Stimulated activated CD4-positive, alpha-beta T cell treated with anti-CD3 and anti-CD28 coated beads, TNF-alpha, amount 100 ng/mL, for 24 hours (primary cell): ENCODE results near the gene TBCD.
"Not testable (repeated sequence)": the region's sequence is repeated elsewhere in the genome, so short reads cannot be mapped to it uniquely, and the experiment has no call there.

ENCODE experiments used
- DNase-seq, 3 experiments: peaks; one replicate each; pipeline ENCODE4 v3.0.0-alpha.2; 2020; ENCODE audit warnings: low read depth in 3 of 3

Gene TBCD

DNA sequence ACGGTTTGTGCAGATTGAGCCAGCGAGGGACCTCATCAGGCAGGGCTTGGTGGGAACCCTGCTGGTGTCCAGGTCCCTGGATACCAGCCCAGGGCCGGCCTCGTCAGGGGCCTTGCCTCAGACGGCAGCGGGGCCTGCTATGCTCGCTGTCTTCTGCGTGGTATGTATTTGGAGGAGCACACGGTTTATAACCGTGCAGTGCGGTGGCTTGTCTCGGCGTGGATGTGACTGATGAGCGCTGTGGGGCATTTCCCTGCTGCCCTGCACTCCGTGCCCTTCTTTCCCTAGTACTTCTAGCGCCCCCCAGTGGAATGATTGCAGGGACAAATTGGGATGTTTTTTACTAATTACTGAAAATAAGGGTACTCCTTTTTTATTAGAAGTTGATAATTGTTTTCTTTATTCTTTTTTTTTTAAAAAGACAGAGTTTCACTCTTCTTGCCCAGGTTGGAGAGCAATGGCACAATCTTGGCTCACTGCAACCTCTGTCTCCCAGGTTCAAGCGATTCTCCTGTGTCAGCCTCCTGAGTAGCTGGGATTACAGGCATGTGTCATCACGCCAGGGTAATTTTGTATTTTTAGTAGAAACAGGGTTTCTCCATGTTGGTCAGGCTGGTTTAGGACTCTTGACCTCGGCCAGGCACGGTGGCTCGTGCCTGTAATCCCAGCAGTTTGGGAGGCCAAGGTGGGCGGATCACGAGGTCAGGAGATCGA is 15.3 kb downstream of the TBCD start:
- DNase-seq, result peak in 1 of 3 experiments; percentile 27

- no peak for DNase-seq
Observed at GRCh38 chr17:82769041-82769440, 17.2 kb downstream of the TBCD start.

GRCh38 chr17:82772026-82772425 is 20.2 kb downstream of the TBCD start:
- DNase-seq, result no peak

DNA sequence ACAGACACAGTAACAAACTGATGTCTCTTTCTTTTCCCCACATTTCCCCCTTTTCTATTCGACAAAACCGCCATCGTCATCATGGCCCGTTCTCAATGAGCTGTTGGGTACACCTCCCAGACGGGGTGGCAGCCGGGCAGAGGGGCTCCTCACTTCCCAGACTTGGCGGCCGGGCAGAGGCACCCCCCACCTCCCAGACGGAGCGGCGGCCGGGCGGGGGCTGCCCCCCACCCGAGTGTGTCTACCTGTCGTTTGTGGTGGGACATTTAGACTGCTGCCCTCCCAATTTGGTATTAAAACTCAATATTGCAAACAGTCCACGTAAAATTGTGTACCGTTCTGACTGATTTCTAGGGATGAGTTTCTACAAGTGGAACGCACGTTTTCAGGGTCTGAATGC is 22.6 kb downstream of the TBCD start:
- DNase-seq, result not testable (repeated sequence)

GRCh38 chr17:82775001-82775823 is 23.3 kb downstream of the TBCD start:
- DNase-seq, result peak in 1 of 3 experiments; percentile 32

DNA sequence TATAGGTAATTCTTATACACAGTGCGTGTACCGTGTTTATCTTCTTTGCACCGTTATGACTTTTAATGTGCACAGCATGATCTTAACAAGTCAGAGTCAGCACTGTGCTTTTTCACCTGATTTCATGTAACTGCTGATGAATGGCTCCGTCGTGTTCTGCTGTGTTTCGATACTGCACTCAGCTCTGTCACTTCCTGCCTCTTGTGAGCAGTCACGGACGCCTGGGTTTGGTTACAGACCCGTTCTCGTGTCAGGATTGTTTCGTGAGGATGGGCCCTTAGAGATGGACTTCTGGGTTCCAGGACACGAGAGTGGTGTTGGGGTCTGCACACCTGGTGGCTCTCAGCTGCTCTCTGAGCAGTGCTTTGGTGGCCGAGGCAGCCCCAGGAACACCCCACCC is 24.6 kb downstream of the TBCD start:
- DNase-seq, result no peak

- DNase-seq, result not testable (repeated sequence)
Observed at GRCh38 chr17:82777778-82778375, 26.0 kb downstream of the TBCD start.

- no peak for DNase-seq
Observed at GRCh38 chr17:82779541-82779940, 27.7 kb downstream of the TBCD start.

- DNase-seq, result no peak
Observed at GRCh38 chr17:82780195-82780594, 28.3 kb downstream of the TBCD start.

DNA sequence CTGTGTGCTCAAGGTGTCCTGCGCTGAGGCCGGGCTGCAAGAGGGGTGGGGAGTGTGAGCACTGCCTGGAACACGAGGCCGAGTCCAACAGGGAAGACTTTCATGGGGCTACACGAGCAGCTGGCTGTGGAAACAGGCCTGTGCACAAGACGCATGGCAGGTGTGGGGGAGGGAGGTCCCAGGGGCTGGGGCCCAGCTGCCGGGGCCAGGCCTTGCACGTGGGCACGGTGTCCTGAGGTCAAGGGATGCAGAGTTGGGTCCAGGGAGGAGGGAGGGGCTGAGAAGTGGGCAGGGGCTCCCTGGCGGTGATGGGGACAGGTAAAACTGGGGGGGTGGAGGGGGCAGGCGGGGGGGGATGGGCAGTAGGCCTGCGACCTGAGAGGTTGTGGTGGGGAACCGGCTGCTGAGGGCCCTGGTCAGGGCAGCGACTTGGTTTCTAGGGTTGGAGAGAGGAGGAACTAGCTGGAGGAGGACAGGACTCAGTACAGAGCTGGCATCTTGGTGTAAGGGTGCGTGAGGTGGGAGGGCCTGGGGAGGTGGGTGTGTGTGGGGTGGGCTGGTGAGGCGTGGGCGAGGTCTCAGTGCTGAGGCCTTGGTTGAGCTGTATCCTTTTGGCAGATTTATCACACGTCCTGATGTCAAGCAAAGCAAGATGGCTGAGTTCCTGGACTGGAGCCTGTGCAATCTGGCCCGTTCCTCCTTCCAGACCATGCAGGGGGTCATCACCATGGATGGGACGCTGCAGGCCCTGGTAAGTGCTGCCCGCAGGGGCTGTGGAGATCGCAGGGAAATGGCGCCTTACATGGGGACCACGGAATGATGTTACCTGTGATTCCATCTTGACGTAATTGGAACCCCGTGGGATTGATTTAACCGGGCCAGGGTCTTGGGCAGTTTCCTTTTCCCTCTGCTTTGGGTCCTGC is 29.4 kb downstream of the TBCD start:
- no peak for DNase-seq

- DNase-seq, result peak; percentile 55 to 75 (median 69)
Observed at GRCh38 chr17:82781894-82782274, 30.0 kb downstream of the TBCD start.

DNA sequence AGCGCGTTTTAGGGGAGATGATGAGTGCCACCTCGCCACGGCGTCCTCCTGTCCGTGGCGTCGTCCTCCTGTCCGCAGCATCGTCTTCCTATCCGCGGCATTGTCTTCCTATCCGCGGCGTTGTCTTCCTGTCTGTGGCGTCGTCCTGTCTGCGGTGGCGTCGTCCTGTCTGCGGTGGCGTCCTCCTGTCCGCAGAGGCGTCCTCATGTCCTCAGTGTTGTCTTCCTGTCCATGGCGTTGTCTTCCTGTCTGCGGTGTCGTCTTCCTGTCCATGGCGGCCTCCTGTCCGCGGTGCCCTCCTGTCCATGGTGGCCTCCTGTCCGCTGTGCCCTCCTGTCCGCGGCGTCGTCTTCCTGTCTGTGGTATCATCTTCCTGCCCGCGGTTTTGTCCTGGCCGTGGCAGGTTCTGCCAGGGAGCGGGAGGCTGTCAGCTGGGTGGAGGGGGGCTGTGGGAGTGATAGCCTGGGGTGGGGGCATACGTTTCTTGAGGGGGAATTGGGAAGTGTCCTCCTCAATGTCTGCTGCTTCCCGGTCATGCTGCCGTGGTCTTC is 30.9 kb downstream of the TBCD start:
- DNase-seq, result no peak

GRCh38 chr17:82783498-82783897 is 31.6 kb downstream of the TBCD start:
- DNase-seq, result no peak

DNA sequence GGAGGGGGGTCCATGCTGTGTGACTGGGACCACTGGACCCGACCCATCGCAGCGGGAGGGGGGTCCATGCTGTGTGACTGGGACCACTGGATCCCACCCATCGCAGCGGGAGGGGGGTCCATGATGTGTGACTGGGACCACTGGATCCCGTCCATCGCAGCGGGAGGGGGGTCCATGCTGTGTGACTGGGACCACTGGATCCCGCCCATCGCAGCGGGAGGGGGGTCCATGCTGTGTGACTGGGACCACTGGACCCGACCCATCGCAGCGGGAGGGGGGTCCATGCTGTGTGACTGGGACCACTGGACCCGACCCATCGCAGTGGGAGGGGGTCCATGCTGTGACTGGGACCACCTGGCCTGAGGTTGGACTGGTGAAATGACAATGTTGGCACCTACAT is 33.7 kb downstream of the TBCD start:
- DNase-seq, result not testable (repeated sequence)

GRCh38 chr17:82786427-82786826 is 34.6 kb downstream of the TBCD start:
- DNase-seq, result no peak

DNA sequence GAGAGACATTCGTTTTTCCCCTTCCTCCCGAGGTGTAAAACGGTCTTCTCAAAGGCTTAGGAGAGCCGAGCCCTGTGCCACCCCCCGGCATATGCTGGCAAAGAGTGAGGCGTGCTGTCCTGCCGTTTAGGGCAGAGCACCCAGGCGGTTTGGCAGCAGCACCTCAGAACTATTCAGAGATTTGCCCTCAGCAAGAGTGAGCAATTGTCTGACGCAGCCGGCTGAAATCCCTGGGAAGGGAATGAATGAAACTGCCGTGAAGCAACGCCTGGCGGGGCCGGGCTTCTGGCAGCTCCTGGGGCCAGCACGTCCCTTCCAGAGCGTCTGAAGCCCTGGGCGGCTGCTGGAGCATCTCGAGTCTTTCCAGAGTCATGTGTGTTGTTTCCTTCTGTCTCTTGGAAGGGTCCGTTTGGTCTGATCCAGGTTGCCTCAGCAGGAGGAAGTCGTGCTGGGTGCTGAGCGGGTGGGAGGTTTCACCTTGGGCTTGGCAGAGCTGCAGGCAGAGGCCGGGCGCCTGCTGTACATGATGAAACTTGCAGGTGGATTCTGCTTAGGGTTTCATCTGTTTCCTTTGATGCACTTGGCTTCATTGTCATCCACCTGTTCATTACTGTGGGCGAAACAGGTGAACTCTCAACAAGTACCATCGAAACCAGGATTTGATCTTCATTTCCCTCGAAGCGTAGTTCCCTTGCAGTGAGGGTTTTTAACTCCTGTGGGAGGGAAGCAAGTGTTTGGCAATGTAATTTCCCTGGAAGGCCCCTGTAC is 35.4 kb downstream of the TBCD start:
- no peak for DNase-seq

- no peak for DNase-seq
Observed at GRCh38 chr17:82788206-82789001, 36.5 kb downstream of the TBCD start.

GRCh38 chr17:82789051-82789592 is 37.3 kb downstream of the TBCD start:
- DNase-seq, result no peak

- DNase-seq, result no peak
Observed at GRCh38 chr17:82789806-82790205, 37.9 kb downstream of the TBCD start.
